NCI-H187 treated with DMSO at 0.1 percent for 48 hours (cell line): Measurements from ENCODE around the gene PCBP3.
A peak's percentile ranks its signal among the peaks of the same experiment; 100 is the strongest.
"Not testable (repeated sequence)": the region's sequence is repeated elsewhere in the genome, so short reads cannot be mapped to it uniquely, and the experiment has no call there.

Experiments
- DNase-seq: peaks from one replicate; lab custom pipeline; 2025; lab: John Stamatoyannopoulos, UW

Gene PCBP3

GRCh38 chr21:45643021-45643980 lies at the start of gene PCBP3:
TSS of gene PCBP3 (plus strand) at chr21:45643725. CDS start at chr21:45850086, 206,361 bp downstream.
- peak; percentile 90 for DNase-seq

DNA sequence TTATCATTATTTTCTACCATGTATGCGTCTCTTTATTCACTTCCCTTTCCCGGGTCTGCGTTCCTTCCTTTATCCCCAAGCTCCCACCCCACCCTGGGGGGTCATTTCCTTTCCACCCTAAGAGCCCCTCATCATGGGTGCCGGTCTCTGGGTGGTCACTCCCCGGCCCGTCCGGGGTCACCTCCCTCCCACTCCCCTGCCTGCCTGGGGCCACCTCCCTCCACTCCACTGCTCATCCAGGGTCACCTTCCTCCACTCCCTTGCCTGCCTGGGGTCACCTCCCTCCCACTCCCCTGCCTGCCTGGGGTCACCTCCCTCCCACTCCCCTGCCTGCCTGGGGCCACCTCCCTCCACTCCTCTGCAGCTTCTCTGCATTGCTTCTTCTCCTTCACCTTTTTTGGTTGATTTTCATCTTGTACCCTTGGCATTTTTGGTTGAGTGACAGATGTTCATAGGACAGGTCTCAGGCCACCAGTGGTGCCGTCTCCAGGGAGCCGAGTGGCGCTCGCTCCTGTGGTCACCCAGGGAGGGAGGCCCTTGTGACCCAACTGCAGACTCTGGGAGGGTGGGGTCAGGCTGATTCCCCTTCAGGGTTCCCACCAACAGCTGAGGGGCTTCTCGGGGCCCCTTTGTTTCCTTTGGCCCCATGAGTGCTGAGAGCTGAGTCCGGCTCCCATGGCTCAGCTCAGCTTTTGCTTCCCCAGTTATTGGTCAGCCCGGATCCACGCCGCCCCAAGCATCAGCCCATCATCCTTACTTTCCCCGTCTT lies 48.6 kb upstream of the PCBP3 start:
- no peak for DNase-seq

DNA sequence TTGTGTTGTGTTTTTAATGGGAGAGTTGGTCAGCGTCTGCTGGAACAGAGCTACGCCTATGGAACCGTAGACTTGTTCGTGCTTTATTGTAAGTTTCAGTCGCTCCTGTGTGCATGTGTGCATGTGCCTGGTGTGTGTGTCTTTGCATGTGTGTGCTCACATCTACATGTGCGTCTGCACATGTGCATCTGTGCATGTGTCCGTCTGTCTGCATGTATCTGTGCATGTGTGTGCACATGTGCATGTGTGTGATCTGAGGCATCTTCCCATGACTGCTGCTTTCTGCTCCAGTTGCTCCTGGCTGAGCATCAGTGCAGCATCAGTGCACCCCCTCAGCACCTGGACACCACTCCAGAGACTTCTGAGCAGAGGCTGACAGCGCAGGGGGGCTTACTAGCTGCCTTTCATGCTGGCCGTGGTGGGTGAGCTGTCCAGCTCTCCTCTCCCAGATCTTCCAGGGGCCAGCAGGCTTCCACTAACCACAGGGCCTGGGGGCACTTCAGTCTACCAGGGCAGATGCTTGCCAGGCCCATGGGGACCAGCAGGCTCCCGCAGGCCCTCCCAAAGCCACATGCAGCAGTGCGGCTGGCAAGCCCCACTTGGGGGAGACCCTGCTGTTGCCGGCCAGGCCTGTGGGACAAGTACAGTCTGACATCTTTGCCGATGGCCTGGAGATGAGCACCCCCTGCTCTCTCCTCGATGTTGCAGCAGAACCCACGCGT lies 47.8 kb upstream of the PCBP3 start:
- no peak for DNase-seq

DNA sequence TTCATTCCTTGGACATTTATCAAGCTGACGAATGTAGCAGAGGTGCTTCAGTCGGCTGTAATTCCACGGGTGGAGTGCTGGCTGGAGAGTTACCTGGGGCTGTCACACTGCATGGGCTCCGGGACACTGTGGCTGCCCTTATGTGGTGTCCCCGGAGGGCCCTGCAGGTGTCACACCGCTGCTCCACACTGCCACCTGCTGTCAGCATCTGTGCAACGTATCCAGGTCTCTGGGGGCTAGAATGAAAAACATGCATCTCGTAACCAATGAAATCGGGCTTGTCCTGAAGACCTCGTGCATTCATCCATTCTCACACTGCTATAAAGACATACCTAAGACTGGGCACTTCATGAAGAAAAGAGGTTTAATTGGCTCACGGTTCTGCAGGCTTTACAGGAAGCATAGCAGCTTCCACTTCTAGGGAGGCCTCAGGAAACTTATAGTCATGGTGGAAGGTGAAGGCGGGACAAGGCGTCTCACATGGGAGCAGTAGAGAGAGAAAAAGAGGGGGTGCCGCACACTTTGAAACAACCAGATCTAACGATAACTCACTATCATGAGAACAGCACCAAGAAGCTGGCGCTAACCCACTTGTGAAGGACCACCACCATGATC lies 46.7 kb upstream of the PCBP3 start:
- DNase-seq: no peak

GRCh38 chr21:45598109-45598508 lies 45.4 kb upstream of the PCBP3 start:
- DNase-seq: no peak

DNA sequence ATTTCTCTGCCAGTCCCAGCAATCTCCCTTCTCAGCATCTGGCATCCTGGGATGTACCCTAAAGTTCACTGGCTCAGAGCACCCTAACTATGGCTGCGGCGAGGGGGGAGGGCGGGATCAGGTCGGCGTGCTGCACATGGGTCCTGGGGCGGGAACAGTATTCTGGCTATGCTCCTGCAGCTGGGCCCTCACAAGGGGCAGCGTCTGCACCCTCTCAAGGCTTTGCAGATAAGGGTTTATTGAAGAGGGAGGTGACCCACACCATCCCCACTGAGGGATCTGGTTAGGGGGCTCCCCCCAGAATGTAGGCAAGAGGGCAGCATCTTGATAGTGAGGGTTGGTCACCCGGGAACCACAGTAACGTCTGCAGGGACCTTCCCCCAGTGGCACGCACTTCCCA lies 44.9 kb upstream of the PCBP3 start:
- DNase-seq: no peak

GRCh38 chr21:45599146-45599581 lies 44.4 kb upstream of the PCBP3 start:
- DNase-seq: no peak

DNA sequence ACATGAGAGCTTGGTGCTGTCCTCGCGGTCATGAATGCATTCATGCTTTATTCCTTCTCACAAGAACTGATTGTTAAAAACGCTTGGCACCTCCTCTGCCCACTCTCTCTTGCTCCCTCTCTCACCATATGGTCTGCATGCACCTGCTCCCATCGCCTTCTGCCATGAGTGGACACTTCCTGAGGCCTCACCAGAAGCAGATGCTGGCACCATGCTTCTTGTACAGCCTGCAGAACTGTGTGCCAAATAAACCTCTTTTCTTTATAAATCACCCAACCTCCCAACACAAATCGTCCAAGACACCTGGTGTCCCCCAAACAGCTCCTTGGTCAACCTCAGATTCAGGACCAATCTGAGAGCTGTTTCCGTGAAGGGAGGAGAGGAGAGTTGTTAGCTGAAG lies 43.3 kb upstream of the PCBP3 start:
- DNase-seq: no peak

GRCh38 chr21:45601551-45601950 lies 42.0 kb upstream of the PCBP3 start:
- DNase-seq: no peak

GRCh38 chr21:45602106-45602505 lies 41.4 kb upstream of the PCBP3 start:
- no peak for DNase-seq

- no peak for DNase-seq
Measured at GRCh38 chr21:45603481-45603880, 40.0 kb upstream of the PCBP3 start.

- DNase-seq: not testable (repeated sequence)
Measured at GRCh38 chr21:45604681-45605080, 38.8 kb upstream of the PCBP3 start.

DNA sequence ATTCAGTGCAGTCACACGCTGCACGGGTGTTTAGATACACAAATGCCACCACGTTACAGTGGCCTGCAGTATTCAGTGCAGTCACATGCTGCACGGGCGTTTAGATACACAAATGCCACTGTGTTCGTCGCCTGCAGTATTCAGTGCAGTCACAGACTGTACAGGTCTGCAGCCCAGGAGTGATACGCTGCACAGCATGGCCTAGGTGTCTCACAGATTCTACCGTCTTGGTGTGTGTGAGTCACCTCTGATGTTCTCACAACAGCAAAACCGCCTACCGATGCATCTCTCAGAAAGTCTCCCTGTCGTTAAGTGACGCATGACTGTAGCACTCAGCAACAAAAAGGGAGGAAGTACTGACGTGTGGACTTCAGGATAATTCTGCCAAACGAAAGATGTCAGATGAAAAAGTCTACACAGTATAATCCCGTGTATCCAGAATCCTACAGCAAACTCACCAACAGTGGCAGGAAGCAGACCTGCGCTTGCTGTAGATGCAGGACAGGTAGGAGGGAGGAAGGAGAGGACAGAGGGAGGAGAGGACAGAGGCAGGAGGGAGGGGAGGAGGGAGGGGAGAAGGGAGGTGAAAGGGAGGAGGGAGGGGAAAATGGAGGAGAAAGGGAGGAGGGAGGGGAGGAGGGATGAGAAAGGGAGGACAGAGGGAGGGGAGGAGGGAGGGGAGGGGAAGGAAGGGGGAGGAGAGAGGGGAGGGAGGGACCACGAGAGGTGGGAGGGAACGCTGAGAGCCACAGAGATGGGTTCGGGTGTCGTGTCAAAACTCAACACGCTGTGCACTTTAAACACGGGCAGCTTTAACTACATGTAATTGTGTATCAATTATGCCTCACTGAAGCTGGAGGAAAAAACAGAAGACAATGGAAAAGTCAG lies 36.3 kb upstream of the PCBP3 start:
- no peak for DNase-seq

- DNase-seq: no peak
Measured at GRCh38 chr21:45607909-45608295, 35.6 kb upstream of the PCBP3 start.

- not testable (repeated sequence) for DNase-seq
Measured at GRCh38 chr21:45608747-45609470, 34.6 kb upstream of the PCBP3 start.

- peak; percentile 14 for DNase-seq
Measured at GRCh38 chr21:45609616-45610015, 33.9 kb upstream of the PCBP3 start.

- no peak for DNase-seq
Measured at GRCh38 chr21:45611296-45611695, 32.2 kb upstream of the PCBP3 start.

DNA sequence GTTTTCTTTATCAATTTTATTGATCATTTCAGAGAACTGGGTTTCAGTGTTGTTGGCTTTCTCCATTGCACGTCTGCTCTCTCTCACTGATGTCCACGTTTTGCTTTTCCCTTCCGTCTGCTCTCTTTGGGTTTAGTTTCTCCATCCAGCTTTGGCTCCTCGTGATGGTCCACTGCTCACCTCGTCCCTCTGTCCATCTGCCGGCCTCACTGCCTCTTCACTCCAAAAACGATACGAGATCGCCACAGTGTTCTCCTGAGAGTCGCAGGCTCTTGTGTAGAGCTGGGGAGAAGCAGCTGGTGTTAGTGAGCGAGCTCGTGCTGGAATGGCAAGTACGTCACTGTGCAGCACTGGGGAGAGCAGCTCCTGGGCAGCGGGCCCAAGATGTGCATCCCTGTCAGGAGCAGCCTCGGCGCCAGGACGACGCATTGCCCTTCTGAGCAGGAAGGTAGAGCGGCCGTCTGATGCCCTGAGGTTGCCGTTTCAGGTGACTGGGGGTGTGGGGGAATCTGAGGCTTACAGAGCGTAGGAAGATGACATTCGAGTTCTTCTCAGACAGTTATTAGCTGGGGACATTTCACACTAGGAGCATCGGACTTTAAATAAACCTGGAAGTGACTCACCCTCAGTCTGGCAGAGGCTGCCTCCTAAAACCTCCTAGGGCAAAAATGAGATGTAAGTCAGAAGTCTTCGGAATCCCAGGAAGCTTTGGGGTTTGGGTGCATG lies 31.4 kb upstream of the PCBP3 start:
- DNase-seq: no peak

GRCh38 chr21:45612665-45613019 lies 30.9 kb upstream of the PCBP3 start:
- not testable (repeated sequence) for DNase-seq

GRCh38 chr21:45613396-45613795 lies 30.1 kb upstream of the PCBP3 start:
- no peak for DNase-seq
